ENCODE data around the gene MED13L. TPM values are rescaled to one million over a fixed set of nuclear protein-coding genes. Genes with fewer than 3 reads are reported as not detected.
"Not testable (repeated sequence)": the region's sequence is repeated elsewhere in the genome, so short reads cannot be mapped to it uniquely, and the experiment has no call there.

MED13L gene
- total RNA-seq, 1 donor from 2014 or later = 141 TPM

DNA sequence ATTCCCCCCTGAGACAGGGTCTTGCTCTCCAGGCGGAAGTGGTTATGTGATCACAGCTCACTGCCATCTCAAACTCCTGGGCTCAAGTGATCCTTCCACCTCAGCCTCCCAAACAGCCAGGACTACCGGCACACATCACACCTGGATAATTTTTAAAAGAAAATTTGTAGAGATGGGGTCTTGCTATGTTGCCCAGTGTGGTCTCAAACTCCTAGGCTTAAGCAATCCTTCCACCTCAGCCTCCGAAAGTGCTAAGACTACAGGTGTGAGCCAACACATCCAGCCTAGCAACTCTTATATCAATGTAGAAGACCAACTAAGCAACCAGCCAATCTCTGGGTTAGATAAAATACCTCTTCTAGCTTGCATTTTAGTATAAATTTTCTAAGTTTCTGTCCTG is 297.2 kb downstream of the MED13L start:
- no peak overlapping the region for H3K27ac Mint-ChIP-seq
- H3K9me3 Mint-ChIP-seq (ENCODE audit: low read depth) = no peaks in the 10 kb centered on the region
- no peak for DNase-seq (ENCODE audit: low spot score, unreplicated experiment)
- H3K27me3 Mint-ChIP-seq = no peaks in the 10 kb centered on the region
- H3K36me3 Mint-ChIP-seq (ENCODE audit: insufficient read depth) = peaks cover 14% of the 10 kb centered on the region
- TF ChIP-seq, protein P1, sequence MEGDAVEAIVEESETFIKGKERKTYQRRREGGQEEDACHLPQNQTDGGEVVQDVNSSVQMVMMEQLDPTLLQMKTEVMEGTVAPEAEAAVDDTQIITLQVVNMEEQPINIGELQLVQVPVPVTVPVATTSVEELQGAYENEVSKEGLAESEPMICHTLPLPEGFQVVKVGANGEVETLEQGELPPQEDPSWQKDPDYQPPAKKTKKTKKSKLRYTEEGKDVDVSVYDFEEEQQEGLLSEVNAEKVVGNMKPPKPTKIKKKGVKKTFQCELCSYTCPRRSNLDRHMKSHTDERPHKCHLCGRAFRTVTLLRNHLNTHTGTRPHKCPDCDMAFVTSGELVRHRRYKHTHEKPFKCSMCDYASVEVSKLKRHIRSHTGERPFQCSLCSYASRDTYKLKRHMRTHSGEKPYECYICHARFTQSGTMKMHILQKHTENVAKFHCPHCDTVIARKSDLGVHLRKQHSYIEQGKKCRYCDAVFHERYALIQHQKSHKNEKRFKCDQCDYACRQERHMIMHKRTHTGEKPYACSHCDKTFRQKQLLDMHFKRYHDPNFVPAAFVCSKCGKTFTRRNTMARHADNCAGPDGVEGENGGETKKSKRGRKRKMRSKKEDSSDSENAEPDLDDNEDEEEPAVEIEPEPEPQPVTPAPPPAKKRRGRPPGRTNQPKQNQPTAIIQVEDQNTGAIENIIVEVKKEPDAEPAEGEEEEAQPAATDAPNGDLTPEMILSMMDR (IDR thresholded peaks at IDR 0.05; ENCODE audit: unreplicated experiment) = no peak
- peaks cover 9% of the 10 kb centered on the region for H3K4me1 Mint-ChIP-seq (ENCODE audit: low read depth)
- no peak overlapping the region for H3K4me3 Mint-ChIP-seq (ENCODE audit: low read depth)

DNA sequence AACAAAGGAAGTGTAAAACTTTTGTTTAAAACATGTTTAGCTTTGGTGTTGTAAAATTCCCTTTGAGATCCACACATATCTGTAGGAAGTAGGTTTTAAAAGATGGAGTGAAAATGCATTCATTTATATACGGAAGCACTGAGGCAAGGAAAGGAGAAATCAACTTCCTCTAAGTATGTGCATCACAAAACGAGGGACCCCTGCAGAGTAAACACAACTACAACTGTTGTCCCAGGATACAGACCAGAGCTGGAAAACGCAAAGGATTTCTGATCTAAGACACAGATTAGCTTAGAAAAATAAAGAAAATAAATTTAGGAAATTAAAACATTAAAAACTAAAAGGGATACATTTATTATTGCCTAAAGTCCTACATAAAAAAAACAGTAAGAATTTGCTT is 297.6 kb downstream of the MED13L start:
- DNase-seq (ENCODE audit: low spot score, unreplicated experiment) = no peak
- Mint-ChIP-seq H3K4me1 (ENCODE audit: low read depth) (peaks cover 13% of the 10 kb centered on the region), H3K36me3 (ENCODE audit: insufficient read depth) (peaks cover 18% of the 10 kb centered on the region), H3K27ac (no peak overlapping the region), H3K9me3 (ENCODE audit: low read depth) (no peaks in the 10 kb centered on the region), H3K4me3 (ENCODE audit: low read depth) (no peak overlapping the region), H3K27me3 (no peaks in the 10 kb centered on the region)
- TF ChIP-seq, protein P1 (IDR thresholded peaks at IDR 0.05; ENCODE audit: unreplicated experiment) = no peak

DNA sequence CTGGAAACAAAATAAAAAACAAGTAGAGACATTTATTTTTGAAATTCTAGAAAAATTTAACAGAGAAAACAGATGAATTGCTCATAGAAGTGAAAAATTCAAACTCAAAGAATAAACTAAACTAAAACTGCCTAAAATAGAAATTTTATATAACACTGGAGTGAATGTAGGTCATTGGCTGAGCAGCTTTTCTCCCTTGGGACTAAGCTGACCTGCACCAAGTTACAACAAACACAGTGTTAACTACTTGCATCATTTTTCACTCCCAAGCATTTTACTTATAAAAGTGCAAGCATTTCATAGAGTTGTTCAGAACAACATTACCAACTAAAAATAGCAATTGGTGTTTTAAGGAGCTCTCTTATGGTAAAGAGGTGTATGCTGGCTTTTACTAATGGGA is 298.1 kb downstream of the MED13L start:
- H3K27ac Mint-ChIP-seq = no peak overlapping the region
- H3K9me3 Mint-ChIP-seq (ENCODE audit: low read depth) = no peaks in the 10 kb centered on the region
- peaks cover 13% of the 10 kb centered on the region for H3K4me1 Mint-ChIP-seq (ENCODE audit: low read depth)
- TF ChIP-seq, protein P1 (IDR thresholded peaks at IDR 0.05; ENCODE audit: unreplicated experiment) = no peak
- no peak overlapping the region for H3K4me3 Mint-ChIP-seq (ENCODE audit: low read depth)
- peaks cover 18% of the 10 kb centered on the region for H3K36me3 Mint-ChIP-seq (ENCODE audit: insufficient read depth)
- H3K27me3 Mint-ChIP-seq = no peaks in the 10 kb centered on the region
- no peak for DNase-seq (ENCODE audit: low spot score, unreplicated experiment)

DNA sequence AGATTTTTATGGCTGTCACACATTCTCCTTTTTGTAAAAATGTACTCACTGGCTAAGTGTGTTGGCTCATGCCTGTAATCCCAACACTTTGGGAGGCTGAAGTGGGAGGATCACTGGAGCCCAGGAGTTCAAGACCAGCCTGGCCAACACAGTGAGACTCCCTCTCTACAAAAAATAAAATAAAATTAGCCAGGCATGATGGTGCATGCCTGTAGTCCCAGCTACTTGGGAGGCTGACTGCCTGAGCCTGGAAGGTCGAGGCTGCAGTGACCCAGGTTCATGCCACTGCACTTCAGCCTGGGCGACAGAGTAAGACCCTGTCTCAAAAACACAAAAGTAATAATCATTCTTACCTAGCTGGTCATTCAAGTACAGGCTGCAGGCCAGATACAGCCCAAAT is 300.7 kb downstream of the MED13L start:
- not testable (repeated sequence) for H3K4me3 Mint-ChIP-seq (ENCODE audit: low read depth); H3K27ac Mint-ChIP-seq; DNase-seq (ENCODE audit: low spot score, unreplicated experiment); H3K9me3 Mint-ChIP-seq (ENCODE audit: low read depth); H3K27me3 Mint-ChIP-seq
- Mint-ChIP-seq H3K36me3 (ENCODE audit: insufficient read depth) (peaks cover 18% of the 10 kb centered on the region), H3K4me1 (ENCODE audit: low read depth) (peaks cover 20% of the 10 kb centered on the region)

DNA sequence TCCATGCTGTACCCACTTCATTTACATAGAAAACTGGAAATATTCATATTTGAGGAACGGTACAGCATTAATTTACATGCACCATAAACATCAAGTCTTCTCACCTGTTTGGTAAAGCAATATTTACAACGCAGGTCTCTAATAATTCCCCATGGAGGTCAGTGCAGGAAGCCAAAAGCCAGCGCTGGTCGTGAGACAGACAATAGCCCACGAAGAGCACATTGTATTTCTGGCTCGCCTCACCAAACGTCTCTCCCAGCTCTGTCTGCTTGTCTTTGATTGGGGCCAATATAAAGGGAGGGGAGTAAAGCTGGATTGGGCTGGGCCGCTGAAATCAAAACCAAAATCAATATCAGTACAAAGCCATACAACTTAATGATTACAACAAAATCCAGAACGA is 302.1 kb downstream of the MED13L start:
- Mint-ChIP-seq H3K4me1 (ENCODE audit: low read depth) (peaks cover 20% of the 10 kb centered on the region), H3K27me3 (no peaks in the 10 kb centered on the region), H3K36me3 (ENCODE audit: insufficient read depth) (peaks cover 22% of the 10 kb centered on the region), H3K4me3 (ENCODE audit: low read depth) (no peak overlapping the region), H3K9me3 (ENCODE audit: low read depth) (no peaks in the 10 kb centered on the region), H3K27ac (peak overlapping the region; percentile 6)
- TF ChIP-seq, protein P1 (IDR thresholded peaks at IDR 0.05; ENCODE audit: unreplicated experiment) = no peak
- no peak for DNase-seq (ENCODE audit: low spot score, unreplicated experiment)

DNA sequence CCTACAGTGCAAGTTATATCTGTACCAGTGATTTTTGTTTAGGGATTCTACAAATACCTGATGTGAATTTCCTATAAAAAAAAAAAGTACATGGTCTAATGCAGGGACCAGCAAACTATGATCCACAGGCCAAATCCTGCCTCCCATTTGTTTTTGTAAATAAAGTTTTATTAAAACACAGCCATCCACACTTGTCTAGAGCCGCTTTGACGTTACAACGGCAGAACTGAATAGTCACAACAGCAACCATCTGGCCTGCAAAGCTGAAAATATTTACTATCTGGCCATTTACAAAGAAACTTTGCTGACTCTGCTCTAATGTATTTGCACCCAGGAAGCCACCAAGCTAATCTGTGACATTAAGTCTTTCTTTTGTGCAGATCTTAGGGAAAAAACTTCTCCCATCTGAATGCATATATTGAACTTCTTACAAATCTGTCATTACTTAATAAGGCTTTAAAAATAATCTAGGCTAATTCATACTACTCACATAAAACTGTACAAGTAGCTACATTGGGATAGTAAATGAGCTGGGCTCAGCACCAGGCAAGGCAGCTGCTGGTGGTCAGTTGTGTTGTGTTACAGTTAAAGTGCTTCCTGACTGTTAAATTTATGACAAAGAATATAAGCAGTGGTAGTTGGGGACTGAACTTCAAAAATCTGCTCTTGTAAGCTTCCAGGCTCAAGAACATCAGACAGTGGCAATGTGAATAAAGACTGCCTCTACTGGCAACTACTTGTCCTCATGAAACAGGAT is 303.3 kb downstream of the MED13L start:
- H3K9me3 Mint-ChIP-seq (ENCODE audit: low read depth) = no peaks in the 10 kb centered on the region
- H3K4me3 Mint-ChIP-seq (ENCODE audit: low read depth) = no peak overlapping the region
- peaks cover 20% of the 10 kb centered on the region for H3K4me1 Mint-ChIP-seq (ENCODE audit: low read depth)
- no peaks in the 10 kb centered on the region for H3K27me3 Mint-ChIP-seq
- peaks cover 23% of the 10 kb centered on the region for H3K36me3 Mint-ChIP-seq (ENCODE audit: insufficient read depth)
- TF ChIP-seq, protein P1 (IDR thresholded peaks at IDR 0.05; ENCODE audit: unreplicated experiment) = peak; percentile 7
- no peak for DNase-seq (ENCODE audit: low spot score, unreplicated experiment)
- no peak overlapping the region for H3K27ac Mint-ChIP-seq
